Adipocyte (in vitro differentiated cells): ENCODE data around the gene RING1.

Experiments used
- DNase-seq: peaks from one replicate; pipeline ENCODE4 v3.0.0-alpha.2; 2015; ENCODE audit warnings: low read depth
- H3K27me3 ChIP-seq: replicated peaks from 2 replicates; pipeline ENCODE4 v1.7.0; 2013; ENCODE audit warnings: mild to moderate bottlenecking, low read length, moderate library complexity; ENCODE audit not compliant: control insufficient read depth, insufficient read depth
- H3K36me3 ChIP-seq: 2 replicates; pipeline ENCODE4 v1.7.0; 2013; ENCODE audit warnings: low read length, mild to moderate bottlenecking, moderate library complexity; ENCODE audit not compliant: control insufficient read depth, insufficient read depth, severe bottlenecking
- H3K4me1 ChIP-seq: 2 replicates; pipeline ENCODE4 v1.7.0; 2013; ENCODE audit warnings: mild to moderate bottlenecking, low read length, moderate library complexity; ENCODE audit not compliant: control insufficient read depth, insufficient read depth
- H3K4me3 ChIP-seq: 2 replicates; pipeline ENCODE4 v1.7.0; 2013; ENCODE audit warnings: mild to moderate bottlenecking, low read length, moderate library complexity
- H3K9ac ChIP-seq: 2 replicates; pipeline ENCODE4 v1.7.0; 2013; ENCODE audit warnings: mild to moderate bottlenecking, low read length, moderate library complexity
- H3K9me3 ChIP-seq: 2 replicates; pipeline ENCODE4 v1.7.0; 2013; ENCODE audit warnings: mild to moderate bottlenecking, low read length, moderate library complexity; ENCODE audit not compliant: control insufficient read depth

Gene RING1

DNA sequence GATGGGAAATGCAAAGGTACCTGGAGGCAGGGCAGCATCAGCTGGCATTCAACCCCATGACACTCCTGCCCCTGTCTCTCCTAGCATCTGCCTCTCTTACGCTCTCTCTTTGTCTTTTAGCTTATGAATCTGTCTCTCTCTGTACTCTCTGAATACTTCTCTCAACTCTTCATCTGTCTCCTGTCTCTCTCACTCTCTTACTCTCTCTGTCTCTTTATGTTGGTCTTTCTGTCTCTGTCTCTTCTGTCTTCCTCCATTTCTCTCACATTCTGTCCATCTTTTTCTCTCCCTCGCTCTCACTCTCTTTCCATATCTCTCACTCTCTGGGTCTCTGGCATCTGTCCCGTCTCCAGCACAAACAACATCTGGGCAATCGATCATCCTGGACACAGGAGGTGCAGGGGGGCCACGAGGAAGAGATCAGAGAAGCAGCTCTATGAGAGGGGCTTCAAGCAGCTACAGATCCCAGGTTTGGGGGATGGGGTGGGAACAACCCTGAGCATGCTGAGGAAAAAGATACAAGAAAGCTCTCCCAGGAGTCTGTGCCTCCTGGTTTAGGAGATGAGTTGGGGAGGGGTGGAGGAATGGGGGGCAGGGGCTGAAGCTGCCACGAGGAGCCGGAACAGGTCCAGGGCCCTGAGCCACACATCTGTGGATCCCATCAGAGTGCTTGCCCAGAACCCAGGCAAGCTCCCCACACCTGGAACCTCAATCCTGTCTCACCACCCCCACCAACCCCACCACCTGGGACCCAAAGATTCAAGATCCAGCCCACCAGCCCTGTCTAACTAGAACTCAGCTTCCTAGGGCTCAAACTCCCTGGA, 18.5 kb upstream of the RING1 start:
- Histone ChIP-seq H3K4me1 (no peaks in the 10 kb centered on the region), H3K27me3 (peaks cover 33% of the 10 kb centered on the region), H3K36me3 (peaks cover 11% of the 10 kb centered on the region), H3K9ac (no peak overlapping the region), H3K9me3 (no peaks in the 10 kb centered on the region), H3K4me3 (no peak overlapping the region)
- no peak for DNase-seq

DNA sequence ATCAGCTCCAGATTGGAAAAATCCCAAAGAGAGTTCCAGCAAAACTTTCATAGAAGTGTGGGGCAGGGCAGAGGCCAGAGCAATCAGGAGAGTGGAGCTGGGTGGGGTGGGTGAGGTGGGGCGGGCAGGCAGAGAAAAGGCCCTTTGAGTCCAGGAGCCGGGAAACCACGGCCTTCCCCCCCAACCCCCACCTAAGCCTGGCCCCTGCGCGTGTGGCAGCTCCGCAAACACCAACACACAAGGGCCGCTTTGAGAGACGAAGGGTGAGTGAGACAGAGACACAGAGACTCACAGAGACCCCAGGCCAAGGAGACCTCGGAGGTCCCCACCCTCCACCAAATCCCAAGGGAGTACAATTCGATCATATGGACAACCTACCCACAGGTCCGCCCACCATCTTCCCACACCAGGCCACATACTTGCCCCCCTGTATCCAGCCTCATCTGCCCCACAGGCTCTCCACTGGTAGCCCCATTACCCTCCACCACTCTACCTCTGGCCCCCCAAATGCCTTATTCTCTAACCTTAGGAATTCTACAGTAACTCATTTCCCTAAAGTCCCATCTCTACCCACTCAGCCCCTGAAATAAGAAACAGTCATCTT, 17.7 kb upstream of the RING1 start:
- no peaks in the 10 kb centered on the region for H3K9me3 ChIP-seq
- H3K27me3 ChIP-seq: peaks cover 33% of the 10 kb centered on the region
- H3K4me3 ChIP-seq: no peak overlapping the region
- no peak for DNase-seq
- peaks cover 19% of the 10 kb centered on the region for H3K36me3 ChIP-seq
- no peaks in the 10 kb centered on the region for H3K4me1 ChIP-seq
- no peak overlapping the region for H3K9ac ChIP-seq

- DNase-seq: no peak
- H3K4me3 ChIP-seq: no peak overlapping the region
- H3K4me1 ChIP-seq: no peaks in the 10 kb centered on the region
- H3K9me3 ChIP-seq: no peaks in the 10 kb centered on the region
- H3K36me3 ChIP-seq: peaks cover 28% of the 10 kb centered on the region
- H3K27me3 ChIP-seq: peaks cover 29% of the 10 kb centered on the region
- no peak overlapping the region for H3K9ac ChIP-seq
Observed at GRCh38 chr6:33191383-33192104, 16.8 kb upstream of the RING1 start.

DNA sequence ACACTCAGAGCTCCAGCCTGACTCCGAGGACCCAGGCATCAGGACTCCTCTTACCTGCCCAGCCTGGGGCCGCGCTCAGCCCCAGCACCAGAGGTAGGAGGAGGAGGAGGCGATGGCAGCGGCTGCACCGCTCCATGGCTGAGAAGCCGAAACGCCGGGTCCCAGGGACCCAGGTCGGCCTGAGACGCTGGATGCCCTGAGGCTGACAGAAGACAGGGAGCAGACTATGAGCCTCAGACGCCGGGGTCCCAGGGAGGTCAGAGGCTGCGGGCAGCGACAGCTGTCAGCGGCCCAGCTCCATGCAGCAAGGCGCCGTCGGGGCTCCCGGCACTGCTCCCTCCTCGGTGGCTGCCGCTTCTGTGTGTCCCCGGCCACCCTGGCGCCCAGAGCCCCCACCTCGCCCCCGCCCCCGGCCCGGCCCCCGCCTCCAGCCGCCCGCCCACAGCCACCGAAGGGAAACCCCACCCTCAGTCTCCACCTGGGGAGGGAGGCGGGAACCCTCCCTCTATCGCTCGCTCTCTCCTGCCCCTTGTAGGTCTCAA, 16.1 kb upstream of the RING1 start, which contains the start of gene COL11A2:
Gene COL11A2, minus strand, starts transcription at position 363 of the 542 bp plus-strand sequence. Its CDS starts 227 bp downstream, at position 136.
- Histone ChIP-seq H3K4me1 (peaks cover 2% of the 10 kb centered on the region), H3K27me3 (peaks cover 28% of the 10 kb centered on the region), H3K9ac (peak within 1 kb of the TSS; percentile 68), H3K36me3 (peaks cover 35% of the 10 kb centered on the region), H3K9me3 (no peaks in the 10 kb centered on the region), H3K4me3 (peak within 1 kb of the TSS; percentile 74)
- no peak for DNase-seq

GRCh38 chr6:33192671-33193602, 15.4 kb upstream of the RING1 start:
- peak; percentile 50 for DNase-seq
- Histone ChIP-seq H3K4me3 (peak overlapping the region; percentile 74), H3K27me3 (peaks cover 28% of the 10 kb centered on the region), H3K4me1 (peaks cover 10% of the 10 kb centered on the region), H3K9ac (peak overlapping the region; percentile 68), H3K9me3 (no peaks in the 10 kb centered on the region), H3K36me3 (peaks cover 35% of the 10 kb centered on the region)

- H3K9ac ChIP-seq: no peak overlapping the region
- H3K4me3 ChIP-seq: no peak overlapping the region
- H3K9me3 ChIP-seq: no peaks in the 10 kb centered on the region
- no peak for DNase-seq
- peaks cover 35% of the 10 kb centered on the region for H3K36me3 ChIP-seq
- peaks cover 28% of the 10 kb centered on the region for H3K27me3 ChIP-seq
- H3K4me1 ChIP-seq: peaks cover 16% of the 10 kb centered on the region
Observed at GRCh38 chr6:33193619-33194018, 14.7 kb upstream of the RING1 start.

GRCh38 chr6:33194431-33194979, 13.8 kb upstream of the RING1 start:
- H3K9ac ChIP-seq: no peak overlapping the region
- no peak for DNase-seq
- peaks cover 19% of the 10 kb centered on the region for H3K27me3 ChIP-seq
- H3K36me3 ChIP-seq: peaks cover 35% of the 10 kb centered on the region
- no peak overlapping the region for H3K4me3 ChIP-seq
- H3K9me3 ChIP-seq: no peaks in the 10 kb centered on the region
- peaks cover 23% of the 10 kb centered on the region for H3K4me1 ChIP-seq

- Histone ChIP-seq H3K4me1 (peaks cover 25% of the 10 kb centered on the region), H3K4me3 (no peak overlapping the region), H3K9ac (no peak overlapping the region), H3K27me3 (peaks cover 15% of the 10 kb centered on the region), H3K9me3 (no peaks in the 10 kb centered on the region), H3K36me3 (peaks cover 35% of the 10 kb centered on the region)
- no peak for DNase-seq
Observed at GRCh38 chr6:33195304-33196165, 12.8 kb upstream of the RING1 start.

DNA sequence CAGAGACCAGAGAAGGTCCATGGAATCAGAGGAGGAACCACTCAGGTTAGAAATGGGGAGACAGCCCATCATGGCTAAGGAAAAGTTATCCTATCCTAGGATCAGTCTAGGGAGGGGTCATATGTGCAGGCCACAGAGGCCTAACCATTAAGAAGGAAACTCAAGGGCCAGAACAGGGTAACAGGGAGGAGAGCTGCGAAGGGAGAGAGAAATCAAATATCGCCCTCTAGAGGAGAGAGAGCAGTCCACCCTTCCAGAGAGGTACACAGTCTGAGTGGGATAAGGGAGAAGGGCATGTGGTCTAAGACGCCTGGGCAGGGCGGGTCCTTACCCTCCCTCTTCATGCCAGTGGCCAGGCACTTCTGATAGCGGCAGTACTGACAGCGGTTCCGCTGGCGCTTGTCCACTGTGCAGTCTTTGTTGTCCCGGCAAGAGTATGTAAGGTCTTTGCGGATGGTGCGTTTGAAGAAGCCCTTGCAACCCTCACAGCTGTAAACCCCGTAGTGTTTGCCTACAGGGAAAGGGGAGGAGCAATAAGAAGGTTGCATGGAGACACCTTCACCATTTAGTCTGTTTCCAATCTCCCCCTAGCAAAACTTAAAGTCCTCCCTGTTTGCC, 10.8 kb upstream of the RING1 start:
- no peaks in the 10 kb centered on the region for H3K9me3 ChIP-seq
- peak overlapping the region; percentile 46 for H3K9ac ChIP-seq
- DNase-seq: peak; percentile 90
- no peaks in the 10 kb centered on the region for H3K27me3 ChIP-seq
- H3K36me3 ChIP-seq: peaks cover 45% of the 10 kb centered on the region
- H3K4me3 ChIP-seq: no peak overlapping the region
- H3K4me1 ChIP-seq: peaks cover 35% of the 10 kb centered on the region
